ACC112 (cell line): ENCODE data around the gene RAB5A.
A peak's percentile ranks its signal among the peaks of the same experiment; 100 is the strongest.
"Not testable (repeated sequence)": the region's sequence is repeated elsewhere in the genome, so short reads cannot be mapped to it uniquely, and the experiment has no call there.

Experiments used
- H2AFZ ChIP-seq: fragments of 200-600 bp; sonication (generic); one replicate; pipeline ENCODE4 v1.6.0; 2017; ENCODE audit warnings: antibody characterized with exemption, low read length; ENCODE audit not compliant: unreplicated experiment
- H3K27ac ChIP-seq: fragments of 200-600 bp; sonication (generic); 2 replicates; pipeline ENCODE4 v1.5.1; 2014; ENCODE audit warnings: low read depth, mild to moderate bottlenecking, antibody characterized with exemption, low read length, moderate library complexity
- H3K27me3 ChIP-seq: fragments of 200-600 bp; sonication (generic); 2 replicates; pipeline ENCODE4 v1.6.1; 2014; ENCODE audit warnings: mild to moderate bottlenecking, antibody characterized with exemption, low read length, moderate library complexity, mixed read lengths; ENCODE audit not compliant: insufficient read depth
- H3K36me3 ChIP-seq: fragments of 200-600 bp; sonication (generic); 2 replicates; pipeline ENCODE4 v1.6.1; 2016; ENCODE audit warnings: mild to moderate bottlenecking, antibody characterized with exemption, low read length, moderate library complexity, mixed read lengths; ENCODE audit not compliant: insufficient read depth
- H3K4me1 ChIP-seq: fragments of 200-600 bp; sonication (generic); one replicate; pipeline ENCODE4 v1.6.1; 2016; ENCODE audit warnings: low read length, mixed read lengths; ENCODE audit not compliant: insufficient read depth, unreplicated experiment, control insufficient read depth
- H3K4me3 ChIP-seq: fragments of 200-600 bp; sonication (generic); 2 replicates; pipeline ENCODE4 v1.5.1; 2014; ENCODE audit warnings: mild to moderate bottlenecking, low read depth, low read length
- H3K79me2 ChIP-seq: fragments of 200-600 bp; sonication (generic); one replicate; pipeline ENCODE4 v1.6.0; 2016; ENCODE audit warnings: low read length; ENCODE audit not compliant: control insufficient read depth, unreplicated experiment, insufficient read depth

The RAB5A gene

GRCh38 chr3:19948226-19948591, 1.3 kb downstream of the RAB5A start:
- Histone ChIP-seq H3K79me2 (peaks cover 60% of the 10 kb centered on the region), H2AFZ (no peak overlapping the region), H3K27ac (peak overlapping the region; percentile 94)

DNA sequence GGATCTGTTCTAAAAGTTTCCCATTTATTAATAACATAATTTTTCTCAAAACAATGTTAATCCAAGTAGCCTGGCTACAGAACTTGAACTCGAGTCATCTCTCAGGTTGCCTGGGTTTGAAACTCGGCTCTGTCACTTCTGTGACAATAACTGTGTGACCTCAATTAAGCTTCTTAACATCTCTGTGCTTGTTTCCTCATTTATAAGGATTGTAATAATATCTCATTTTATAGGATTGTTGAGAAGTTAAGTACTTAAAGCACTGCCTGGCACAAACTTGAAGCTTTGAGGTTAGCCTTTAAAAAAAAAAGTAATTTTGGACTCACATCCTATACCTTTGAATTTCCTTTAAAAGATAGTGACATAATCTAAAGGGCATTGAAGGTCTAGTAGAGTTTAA, 3.4 kb downstream of the RAB5A start:
- H3K36me3 ChIP-seq = peaks cover 24% of the 10 kb centered on the region
- no peak overlapping the region for H3K27ac ChIP-seq
- no peak overlapping the region for H2AFZ ChIP-seq
- H3K4me3 ChIP-seq = no peak overlapping the region
- no peaks in the 10 kb centered on the region for H3K27me3 ChIP-seq
- H3K79me2 ChIP-seq = peaks cover 81% of the 10 kb centered on the region
- peaks cover 5% of the 10 kb centered on the region for H3K4me1 ChIP-seq

More at GRCh38 chr3:19948226-19948591, 1.3 kb downstream of the RAB5A start:
- Histone ChIP-seq H3K4me1 (peaks cover 5% of the 10 kb centered on the region), H3K36me3 (peaks cover 15% of the 10 kb centered on the region), H3K4me3 (peak overlapping the region; percentile 99), H3K27me3 (no peaks in the 10 kb centered on the region)

- H3K27ac ChIP-seq = no peak overlapping the region
- H3K36me3 ChIP-seq = peaks cover 36% of the 10 kb centered on the region
- no peaks in the 10 kb centered on the region for H3K4me1 ChIP-seq
- no peak overlapping the region for H3K4me3 ChIP-seq
- no peaks in the 10 kb centered on the region for H3K27me3 ChIP-seq
- peaks cover 90% of the 10 kb centered on the region for H3K79me2 ChIP-seq
- H2AFZ ChIP-seq = no peak overlapping the region
Observed at GRCh38 chr3:19954676-19955075, 7.8 kb downstream of the RAB5A start.

GRCh38 chr3:19957354-19957753, 10.5 kb downstream of the RAB5A start:
- H3K4me1 ChIP-seq, H3K4me3 ChIP-seq, H2AFZ ChIP-seq, H3K27ac ChIP-seq, H3K27me3 ChIP-seq: not testable (repeated sequence)
- Histone ChIP-seq H3K36me3 (peaks cover 40% of the 10 kb centered on the region), H3K79me2 (peaks cover 90% of the 10 kb centered on the region)

DNA sequence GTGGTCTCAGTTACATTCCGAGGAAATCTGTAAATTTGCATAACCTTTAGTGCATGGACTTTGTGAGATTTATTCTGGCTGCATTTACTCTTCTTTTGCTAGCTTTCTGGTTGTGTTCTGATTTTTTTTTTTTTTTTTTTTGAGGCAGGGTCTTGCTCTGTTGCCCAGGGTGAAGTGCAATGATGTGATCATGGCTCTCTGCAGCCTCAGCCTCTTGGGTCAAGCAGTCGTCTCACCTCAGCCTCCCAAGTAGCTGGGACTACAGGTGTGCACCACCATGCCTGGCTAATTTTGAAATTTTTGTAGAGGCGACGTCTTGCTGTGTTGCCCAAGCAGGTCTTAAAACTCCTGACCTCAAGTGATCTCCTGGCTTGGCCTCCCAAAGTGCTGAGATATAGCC, 12.6 kb downstream of the RAB5A start:
- peaks cover 90% of the 10 kb centered on the region for H3K79me2 ChIP-seq
- peaks cover 33% of the 10 kb centered on the region for H3K36me3 ChIP-seq

DNA sequence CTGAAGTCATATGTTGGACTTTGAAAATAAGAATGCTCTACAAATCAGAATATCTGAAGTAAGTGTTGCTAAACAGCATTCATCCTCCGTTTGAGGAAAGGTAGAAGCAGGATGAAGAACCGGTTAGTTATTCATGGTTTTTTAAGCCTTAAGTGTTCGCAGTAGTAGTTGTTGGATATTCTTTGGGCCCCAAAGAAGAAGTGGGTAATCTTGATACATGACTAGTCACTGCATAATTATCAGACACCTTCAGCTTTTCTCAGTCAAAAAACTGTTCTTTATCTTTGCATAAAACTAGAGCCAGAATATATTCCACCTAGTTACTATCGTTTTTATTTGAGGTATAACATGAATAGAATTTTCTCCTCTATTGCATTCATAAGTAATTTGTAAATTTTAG, 13.8 kb downstream of the RAB5A start:
- Histone ChIP-seq H3K27me3 (no peaks in the 10 kb centered on the region), H3K79me2 (peaks cover 89% of the 10 kb centered on the region), H3K36me3 (peaks cover 28% of the 10 kb centered on the region), H2AFZ (no peak overlapping the region), H3K4me1 (no peaks in the 10 kb centered on the region), H3K27ac (no peak overlapping the region), H3K4me3 (no peak overlapping the region)

More for the DNA sequence above, 12.6 kb downstream of the RAB5A start:
- Histone ChIP-seq H3K4me1 (no peaks in the 10 kb centered on the region), H3K27me3 (no peaks in the 10 kb centered on the region), H3K27ac (no peak overlapping the region), H2AFZ (no peak overlapping the region), H3K4me3 (no peak overlapping the region)

GRCh38 chr3:19961960-19962359, 15.1 kb downstream of the RAB5A start:
- H3K79me2 ChIP-seq = peaks cover 90% of the 10 kb centered on the region
- no peak overlapping the region for H3K27ac ChIP-seq
- peaks cover 22% of the 10 kb centered on the region for H3K36me3 ChIP-seq
- no peak overlapping the region for H2AFZ ChIP-seq
- no peaks in the 10 kb centered on the region for H3K27me3 ChIP-seq
- H3K4me3 ChIP-seq = no peak overlapping the region
- no peaks in the 10 kb centered on the region for H3K4me1 ChIP-seq

GRCh38 chr3:19967208-19967607, 20.3 kb downstream of the RAB5A start:
- peaks cover 87% of the 10 kb centered on the region for H3K79me2 ChIP-seq
- peaks cover 10% of the 10 kb centered on the region for H3K36me3 ChIP-seq
- no peak overlapping the region for H3K27ac ChIP-seq
- H3K4me3 ChIP-seq = no peak overlapping the region
- no peaks in the 10 kb centered on the region for H3K27me3 ChIP-seq
- no peak overlapping the region for H2AFZ ChIP-seq
- H3K4me1 ChIP-seq = peaks cover 9% of the 10 kb centered on the region

DNA sequence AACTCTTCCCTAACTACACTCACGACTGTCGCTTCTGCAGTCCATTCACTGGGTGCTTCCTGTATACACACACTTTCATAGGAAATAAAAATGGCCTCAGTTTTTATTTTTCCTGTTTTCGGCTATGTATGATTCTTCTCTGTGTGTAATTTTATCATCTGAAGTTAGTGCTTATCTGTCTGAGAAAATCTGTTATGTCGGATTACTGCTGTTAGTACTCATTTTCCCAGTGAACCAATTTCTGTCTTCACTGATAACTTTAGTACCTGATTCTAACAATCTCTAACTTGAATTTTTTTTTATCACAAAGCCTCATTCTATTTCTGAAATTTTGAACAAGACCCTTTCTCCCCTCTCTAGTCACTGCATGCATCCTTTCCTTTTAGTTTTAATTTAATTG, 20.9 kb downstream of the RAB5A start:
- no peak overlapping the region for H3K4me3 ChIP-seq
- no peak overlapping the region for H2AFZ ChIP-seq
- H3K36me3 ChIP-seq = peaks cover 10% of the 10 kb centered on the region
- no peak overlapping the region for H3K27ac ChIP-seq
- no peaks in the 10 kb centered on the region for H3K27me3 ChIP-seq
- peaks cover 9% of the 10 kb centered on the region for H3K4me1 ChIP-seq
- peaks cover 87% of the 10 kb centered on the region for H3K79me2 ChIP-seq

DNA sequence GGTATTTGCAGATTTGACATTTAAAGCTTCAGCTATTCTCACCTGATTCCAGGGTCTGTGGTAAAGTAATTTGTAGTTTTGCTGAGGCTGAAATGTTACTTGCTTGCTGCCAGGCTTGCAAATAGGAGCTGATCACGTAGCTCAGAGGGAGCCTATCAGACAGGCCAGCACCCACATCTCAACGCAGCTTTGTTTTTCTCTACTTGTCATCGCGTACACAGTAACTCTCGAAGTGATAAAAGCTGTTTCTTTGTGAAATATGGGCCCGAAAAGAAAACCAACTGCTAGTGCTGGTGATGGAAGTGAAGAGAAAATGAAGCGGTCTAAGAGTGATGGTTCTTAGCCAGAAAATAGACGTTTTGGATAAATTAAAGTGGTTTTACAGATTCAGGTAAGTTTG, 23.4 kb downstream of the RAB5A start:
- Histone ChIP-seq H3K27ac (no peak overlapping the region), H2AFZ (no peak overlapping the region), H3K4me3 (no peak overlapping the region), H3K4me1 (peaks cover 9% of the 10 kb centered on the region), H3K79me2 (peaks cover 73% of the 10 kb centered on the region), H3K36me3 (peaks cover 15% of the 10 kb centered on the region), H3K27me3 (no peaks in the 10 kb centered on the region)

GRCh38 chr3:19972054-19972453, 25.2 kb downstream of the RAB5A start:
- Histone ChIP-seq H3K79me2 (peaks cover 57% of the 10 kb centered on the region), H3K36me3 (peaks cover 22% of the 10 kb centered on the region), H3K27ac (0 out of 2 replicates have a peak overlapping the region, but pooled peaks have one; percentile 2), H3K4me3 (no peak overlapping the region), H2AFZ (no peak overlapping the region), H3K4me1 (peaks cover 9% of the 10 kb centered on the region), H3K27me3 (no peaks in the 10 kb centered on the region)
